ENCODE measurements around the gene LIN7B. TPM values are rescaled to one million over a fixed set of nuclear protein-coding genes. Genes with fewer than 3 reads are reported as not detected.
"Not testable (repeated sequence)": the region's sequence is repeated elsewhere in the genome, so short reads cannot be mapped to it uniquely, and the experiment has no call there.

Gene LIN7B
- total RNA-seq, 4 donors from 2014 or later = 53.9 to 62.5 (median 54.7) TPM

DNA sequence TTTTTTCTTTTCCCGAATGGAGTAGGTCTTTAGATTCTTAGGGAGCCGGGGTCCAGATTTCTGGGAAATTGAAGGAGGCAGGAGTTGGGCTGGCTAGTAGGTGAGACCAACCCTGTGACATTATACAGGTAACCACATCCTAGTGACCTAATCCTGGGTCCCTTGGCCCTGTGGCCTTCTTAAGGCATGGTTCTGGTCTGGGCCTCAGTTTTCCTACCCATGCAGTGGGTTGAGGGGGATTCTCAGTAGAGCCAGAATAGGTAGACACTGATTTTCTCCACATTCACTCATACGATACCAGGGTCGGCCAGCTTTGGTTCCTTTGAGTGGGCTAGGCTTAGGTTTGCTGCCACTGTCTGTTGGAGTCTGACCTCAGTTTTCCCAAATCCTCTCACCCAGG, 12.4 kb downstream of the LIN7B start:
- no peak overlapping the region for H3K4me3 ChIP-seq (ENCODE audit: low read depth, poor library complexity, severe bottlenecking)
- WGBS, 2 donors = 73 to 77% methylated on average over 4 of the region's 4 CpGs
- intact Hi-C loops (cut with DNase I; ENCODE audit: low total_unique reads) = no loop called here
- TF ChIP-seq, protein P1, sequence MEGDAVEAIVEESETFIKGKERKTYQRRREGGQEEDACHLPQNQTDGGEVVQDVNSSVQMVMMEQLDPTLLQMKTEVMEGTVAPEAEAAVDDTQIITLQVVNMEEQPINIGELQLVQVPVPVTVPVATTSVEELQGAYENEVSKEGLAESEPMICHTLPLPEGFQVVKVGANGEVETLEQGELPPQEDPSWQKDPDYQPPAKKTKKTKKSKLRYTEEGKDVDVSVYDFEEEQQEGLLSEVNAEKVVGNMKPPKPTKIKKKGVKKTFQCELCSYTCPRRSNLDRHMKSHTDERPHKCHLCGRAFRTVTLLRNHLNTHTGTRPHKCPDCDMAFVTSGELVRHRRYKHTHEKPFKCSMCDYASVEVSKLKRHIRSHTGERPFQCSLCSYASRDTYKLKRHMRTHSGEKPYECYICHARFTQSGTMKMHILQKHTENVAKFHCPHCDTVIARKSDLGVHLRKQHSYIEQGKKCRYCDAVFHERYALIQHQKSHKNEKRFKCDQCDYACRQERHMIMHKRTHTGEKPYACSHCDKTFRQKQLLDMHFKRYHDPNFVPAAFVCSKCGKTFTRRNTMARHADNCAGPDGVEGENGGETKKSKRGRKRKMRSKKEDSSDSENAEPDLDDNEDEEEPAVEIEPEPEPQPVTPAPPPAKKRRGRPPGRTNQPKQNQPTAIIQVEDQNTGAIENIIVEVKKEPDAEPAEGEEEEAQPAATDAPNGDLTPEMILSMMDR (IDR thresholded peaks at IDR 0.05) = no peak
- no peak for TF ChIP-seq POLR2A (IDR thresholded peaks at IDR 0.05)
- no peak for DNase-seq (ENCODE audit: low spot score in 2 of 2)

DNA sequence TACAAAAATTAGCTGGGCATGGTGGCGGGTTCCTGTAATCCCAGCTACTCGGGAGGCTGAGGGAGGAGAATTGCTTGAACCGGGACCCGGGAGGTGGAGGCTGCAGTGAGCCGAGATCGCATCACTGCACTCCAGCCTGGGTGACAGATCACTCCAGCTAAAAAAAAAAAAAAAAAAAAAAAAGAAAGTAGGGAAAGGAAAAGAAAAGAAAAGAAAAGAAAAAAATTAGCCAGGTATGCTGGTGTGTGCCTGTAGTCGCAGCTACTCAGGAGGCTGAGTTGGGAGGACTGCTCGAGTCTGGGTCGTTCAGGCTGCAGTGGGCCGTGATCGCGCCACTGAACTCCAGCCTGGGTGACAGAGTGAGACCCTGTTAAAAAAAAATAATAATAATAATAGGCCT, 13.1 kb downstream of the LIN7B start:
- 95 to 96% methylated on average over 12 of the region's 12 CpGs for WGBS, 2 donors
- H3K4me3 ChIP-seq (ENCODE audit: low read depth, poor library complexity, severe bottlenecking); intact Hi-C loops (cut with DNase I; ENCODE audit: low total_unique reads); DNase-seq (ENCODE audit: low spot score in 2 of 2): not testable (repeated sequence)

DNA sequence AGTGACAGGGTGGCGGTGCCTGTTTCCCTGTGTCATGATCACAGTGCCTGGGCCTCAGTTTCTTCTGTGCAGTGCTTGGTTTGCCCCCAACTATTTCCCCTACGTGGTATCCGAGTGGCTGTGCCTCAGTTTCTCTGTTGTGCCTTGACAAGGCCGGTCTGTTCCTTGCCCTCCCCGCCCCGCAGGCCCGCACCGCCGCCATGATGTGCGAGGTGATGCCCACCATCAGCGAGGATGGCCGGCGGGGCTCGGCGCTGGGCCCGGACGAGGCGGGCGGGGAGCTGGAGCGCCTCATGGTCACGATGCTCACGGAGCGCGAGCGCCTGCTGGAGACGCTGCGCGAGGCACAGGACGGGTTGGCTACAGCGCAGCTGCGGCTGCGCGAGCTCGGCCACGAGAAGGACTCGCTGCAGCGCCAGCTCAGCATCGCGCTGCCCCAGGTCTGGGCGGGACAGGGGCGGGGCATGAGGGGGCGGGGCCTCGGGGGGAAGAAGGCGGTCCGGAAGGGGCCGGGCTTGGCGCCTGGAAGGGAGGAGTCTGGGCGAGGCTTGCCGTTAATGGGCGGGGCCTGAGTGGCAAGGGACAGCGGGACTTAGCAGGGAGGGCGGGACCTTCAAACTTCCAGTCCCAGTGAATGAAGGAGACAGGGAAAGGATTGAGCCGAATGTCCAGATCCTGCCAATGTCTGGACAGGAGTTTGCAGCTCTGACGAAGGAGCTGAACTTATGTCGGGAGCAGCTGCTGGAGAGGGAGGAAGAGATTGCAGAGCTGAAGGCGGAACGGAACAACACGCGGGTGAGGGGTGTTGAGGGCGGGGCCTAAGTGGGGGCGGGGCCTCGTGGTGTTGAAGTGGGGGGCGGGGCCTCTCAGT, 13.7 kb downstream of the LIN7B start:
- peak; percentile 93 to 99 for DNase-seq (ENCODE audit: low spot score in 2 of 2)
- no peak overlapping the region for H3K4me3 ChIP-seq (ENCODE audit: low read depth, poor library complexity, severe bottlenecking)
- 3 to 4% methylated on average over 45 to 53 of the region's 63 CpGs for WGBS, 2 donors
- intact Hi-C loops (cut with DNase I; ENCODE audit: low total_unique reads) = no loop called here
- TF ChIP-seq POLR2A (IDR thresholded peaks at IDR 0.05) = no peak
- TF ChIP-seq, protein P1 (IDR thresholded peaks at IDR 0.05) = no peak

DNA sequence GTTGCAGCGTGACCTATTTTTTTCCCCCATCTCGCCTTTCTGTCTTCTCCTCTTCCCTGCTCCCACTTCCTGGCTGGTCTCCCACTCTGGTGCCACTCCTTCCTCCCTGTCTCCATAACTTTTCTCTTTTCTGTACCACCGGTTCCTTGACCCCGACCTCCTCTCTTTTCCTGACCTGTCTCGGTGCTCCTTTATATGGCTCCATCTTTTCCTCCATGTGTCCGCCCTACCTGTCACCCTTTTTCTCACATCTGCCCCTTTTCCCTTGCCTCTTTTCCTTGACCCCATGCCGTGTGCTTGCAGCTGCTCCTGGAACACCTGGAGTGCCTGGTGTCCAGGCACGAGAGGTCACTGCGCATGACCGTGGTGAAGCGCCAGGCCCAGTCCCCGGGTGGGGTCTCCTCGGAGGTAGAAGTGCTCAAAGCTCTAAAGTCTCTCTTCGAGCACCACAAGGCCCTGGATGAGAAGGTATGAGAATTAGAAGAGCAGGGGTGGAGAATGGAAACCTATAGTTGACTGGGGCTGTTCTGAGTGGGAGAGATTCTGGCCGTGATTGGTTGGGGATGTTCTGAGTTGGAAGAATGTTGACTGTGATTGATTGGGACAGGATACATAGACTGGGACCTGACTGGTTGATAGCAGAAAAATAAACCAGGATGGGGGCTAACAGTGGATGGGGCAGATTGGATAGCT, 14.5 kb downstream of the LIN7B start:
- TF ChIP-seq, protein P1 (IDR thresholded peaks at IDR 0.05) = no peak
- TF ChIP-seq POLR2A (IDR thresholded peaks at IDR 0.05) = no peak
- H3K4me3 ChIP-seq (ENCODE audit: low read depth, poor library complexity, severe bottlenecking) = no peak overlapping the region
- DNase-seq (ENCODE audit: low spot score in 2 of 2) = no peak
- intact Hi-C loops (cut with DNase I; ENCODE audit: low total_unique reads) = no loop called here
- 41 to 69% methylated on average over 15 of the region's 15 CpGs for WGBS, 2 donors

DNA sequence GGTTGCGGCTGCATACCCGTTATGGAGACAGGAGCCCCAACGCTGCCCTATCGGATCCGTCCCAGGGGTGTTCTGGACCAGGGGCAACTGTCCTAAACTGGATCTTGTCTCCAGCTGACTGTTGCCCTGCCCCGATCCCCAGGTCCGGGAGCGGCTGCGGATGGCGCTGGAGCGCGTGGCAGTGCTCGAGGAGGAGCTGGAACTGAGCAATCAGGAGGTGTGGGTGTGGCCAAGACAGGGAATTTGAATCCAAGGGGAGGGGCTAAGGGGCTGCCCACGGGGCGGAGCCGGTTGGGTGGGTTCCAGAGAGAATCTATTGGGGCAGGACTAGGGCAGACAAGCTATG, 15.0 kb downstream of the LIN7B start:
- TF ChIP-seq POLR2A (IDR thresholded peaks at IDR 0.05) = no peak
- TF ChIP-seq, protein P1 (IDR thresholded peaks at IDR 0.05) = no peak
- WGBS, 2 donors = 42 to 61% methylated on average over 16 of the region's 16 CpGs

DNA sequence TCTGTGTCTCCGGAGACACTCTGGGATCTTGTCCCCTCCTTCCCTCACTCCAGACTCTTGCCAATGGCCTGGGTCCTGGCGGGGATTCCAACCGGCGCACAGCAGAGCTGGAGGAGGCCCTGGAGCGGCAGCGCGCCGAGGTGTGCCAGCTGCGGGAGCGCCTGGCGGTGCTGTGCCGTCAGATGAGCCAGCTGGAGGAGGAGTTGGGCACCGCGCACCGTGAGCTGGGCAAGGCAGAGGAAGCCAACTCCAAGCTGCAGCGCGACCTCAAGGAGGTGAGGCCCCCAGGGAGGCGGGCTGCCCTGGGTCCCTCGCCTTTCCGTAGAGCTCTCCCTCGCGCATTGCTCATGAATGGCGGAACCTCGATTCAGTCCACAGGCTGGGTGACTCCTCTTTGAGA, 16.2 kb downstream of the LIN7B start:
- intact Hi-C loops (cut with DNase I; ENCODE audit: low total_unique reads) = no loop called here
- no peak overlapping the region for H3K4me3 ChIP-seq (ENCODE audit: low read depth, poor library complexity, severe bottlenecking)
- WGBS, 2 donors = 66 to 73% methylated on average over 20 to 21 of the region's 24 CpGs
- DNase-seq (ENCODE audit: low spot score in 2 of 2) = no peak
- TF ChIP-seq, protein P1 (IDR thresholded peaks at IDR 0.05) = no peak
- no peak for TF ChIP-seq POLR2A (IDR thresholded peaks at IDR 0.05)

More for the DNA sequence above, 15.0 kb downstream of the LIN7B start:
- DNase-seq (ENCODE audit: low spot score in 2 of 2) = no peak
- intact Hi-C loops (cut with DNase I; ENCODE audit: low total_unique reads) = no loop called here
- H3K4me3 ChIP-seq (ENCODE audit: low read depth, poor library complexity, severe bottlenecking) = no peak overlapping the region

All from lower leg skin (tissue), 4 donors.